Erythroblast (primary cell): ENCODE measurements around the gene NKD2.
"Not testable (repeated sequence)": the region's sequence is repeated elsewhere in the genome, so short reads cannot be mapped to it uniquely, and the experiment has no call there.

Experiments
- GATA1 ChIP-seq: IDR thresholded peaks from 2 replicates; pipeline ENCODE4 v1.6.1; 2011; ENCODE audit warnings: low read depth, mild to moderate bottlenecking, control low read depth, low read length, moderate library complexity
- POLR2A ChIP-seq: IDR thresholded peaks from 2 replicates; pipeline ENCODE4 v1.6.1; 2011; ENCODE audit warnings: mild to moderate bottlenecking, low read length

DNA sequence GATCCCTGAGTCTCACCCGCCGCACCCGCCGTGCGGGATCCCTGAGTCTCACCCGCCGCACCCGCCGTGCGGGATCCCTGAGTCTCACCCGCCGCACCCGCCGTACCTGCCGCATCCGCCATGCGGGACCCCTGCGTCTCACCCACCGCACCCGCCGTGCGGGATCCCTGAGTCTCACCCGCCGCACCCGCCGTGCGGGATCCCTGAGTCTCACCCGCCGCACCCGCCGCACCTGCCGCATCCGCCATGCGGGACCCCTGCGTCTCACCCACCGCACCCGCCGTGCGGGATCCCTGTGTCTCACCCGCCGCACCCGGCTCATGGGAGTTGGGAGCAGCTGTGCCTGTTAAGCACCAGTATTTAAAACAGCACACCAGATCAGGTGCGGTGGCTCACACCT lies 52.7 kb downstream of the NKD2 start:
- not testable (repeated sequence) for TF ChIP-seq POLR2A, GATA1
